ENCODE results near the gene SLC30A9. TPM values are rescaled to one million over a fixed set of nuclear protein-coding genes. Genes with fewer than 3 reads are reported as not detected.

SLC30A9 gene
- polyA plus RNA-seq, 6 donors from 2014 or later = 35.3 to 48.6 (median 41.5) TPM

GRCh38 chr4:42048394-42048793 is 58.1 kb downstream of the SLC30A9 start:
- peaks cover 0 to 9% (median 0%) of the 10 kb centered on the region in 3 donors for H3K4me1 Mint-ChIP-seq
- H3K27ac Mint-ChIP-seq = peak overlapping the region in 1 of 6 donors; percentile 48
- peaks cover 26 to 35% of the 10 kb centered on the region in 2 donors for H3K36me3 Mint-ChIP-seq
- H3K4me3 Mint-ChIP-seq = no peak overlapping the region
- H3K27me3 Mint-ChIP-seq = no peaks in the 10 kb centered on the region
- ATAC-seq (ENCODE audit: low read depth in 2 of 2) (no peak), DNase-seq (no peak)
- H3K9me3 Mint-ChIP-seq = peaks cover 0 to 7% (median 2%) of the 10 kb centered on the region in 7 donors

GRCh38 chr4:42050516-42051249 is 60.4 kb downstream of the SLC30A9 start:
- H3K9me3 Mint-ChIP-seq = peaks cover 0 to 3% (median 0%) of the 10 kb centered on the region in 7 donors
- peaks cover 10 to 34% of the 10 kb centered on the region in 2 donors for H3K36me3 Mint-ChIP-seq
- H3K4me1 Mint-ChIP-seq = no peaks in the 10 kb centered on the region
- H3K27ac Mint-ChIP-seq = peak overlapping the region in 3 of 6 donors; percentile 4 to 41 (median 28)
- no peak overlapping the region for H3K4me3 Mint-ChIP-seq
- no peak for ATAC-seq (ENCODE audit: low read depth in 2 of 2)
- DNase-seq = no peak
- H3K27me3 Mint-ChIP-seq = no peaks in the 10 kb centered on the region

DNA sequence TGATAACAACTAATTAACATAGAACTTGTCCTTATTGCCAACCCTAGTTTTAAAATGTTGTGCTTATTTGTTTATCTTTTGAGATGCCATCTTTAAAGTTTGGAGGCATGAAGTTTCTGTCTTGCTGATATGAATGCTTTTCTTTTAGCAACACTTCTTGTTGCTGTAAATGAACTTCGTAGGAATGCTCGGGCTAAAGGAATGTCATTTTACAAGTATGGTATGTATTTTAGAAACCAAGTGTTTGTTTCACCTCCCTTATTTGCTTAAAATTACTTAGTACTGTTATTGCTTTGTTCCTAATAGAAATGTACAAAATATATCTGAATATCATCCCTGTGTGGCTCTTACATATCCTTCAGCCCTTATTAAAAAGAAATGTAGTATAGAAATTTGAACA is 76.1 kb downstream of the SLC30A9 start:
- Mint-ChIP-seq H3K4me3 (no peak overlapping the region), H3K9me3 (no peaks in the 10 kb centered on the region), H3K27me3 (no peaks in the 10 kb centered on the region), H3K27ac (peak overlapping the region in 1 of 6 donors; percentile 9), H3K36me3 (peaks cover 5 to 8% of the 10 kb centered on the region in 2 donors), H3K4me1 (no peaks in the 10 kb centered on the region)
- DNase-seq (no peak), ATAC-seq (ENCODE audit: low read depth in 2 of 2) (no peak)

DNA sequence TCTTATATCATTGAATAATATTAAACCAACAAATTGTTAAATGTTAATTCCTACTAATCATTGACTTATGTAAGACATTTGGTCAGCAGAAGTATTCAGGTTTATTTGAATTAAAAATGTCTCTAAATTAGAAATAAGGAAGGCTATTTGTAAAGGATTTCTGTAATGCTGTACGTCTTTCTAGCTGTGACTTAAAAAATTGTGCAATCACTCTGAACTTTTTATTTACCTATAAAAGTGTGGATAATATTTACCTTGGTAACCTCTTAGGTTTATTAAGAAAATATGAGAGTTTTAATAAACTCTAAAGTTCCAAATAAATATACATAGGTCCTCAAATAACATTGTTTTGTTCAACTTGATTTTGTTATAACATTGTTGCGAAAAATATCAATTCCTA is 76.9 kb downstream of the SLC30A9 start:
- Mint-ChIP-seq H3K36me3 (peaks cover 5 to 14% of the 10 kb centered on the region in 2 donors), H3K27ac (no peak overlapping the region), H3K27me3 (no peaks in the 10 kb centered on the region), H3K4me3 (no peak overlapping the region), H3K4me1 (no peaks in the 10 kb centered on the region), H3K9me3 (no peaks in the 10 kb centered on the region)
- DNase-seq (no peak), ATAC-seq (ENCODE audit: low read depth in 2 of 2) (no peak)

GRCh38 chr4:42070463-42070862 is 80.1 kb downstream of the SLC30A9 start:
- Mint-ChIP-seq H3K4me1 (no peaks in the 10 kb centered on the region), H3K36me3 (peaks cover 0 to 6% of the 10 kb centered on the region in 2 donors)

DNA sequence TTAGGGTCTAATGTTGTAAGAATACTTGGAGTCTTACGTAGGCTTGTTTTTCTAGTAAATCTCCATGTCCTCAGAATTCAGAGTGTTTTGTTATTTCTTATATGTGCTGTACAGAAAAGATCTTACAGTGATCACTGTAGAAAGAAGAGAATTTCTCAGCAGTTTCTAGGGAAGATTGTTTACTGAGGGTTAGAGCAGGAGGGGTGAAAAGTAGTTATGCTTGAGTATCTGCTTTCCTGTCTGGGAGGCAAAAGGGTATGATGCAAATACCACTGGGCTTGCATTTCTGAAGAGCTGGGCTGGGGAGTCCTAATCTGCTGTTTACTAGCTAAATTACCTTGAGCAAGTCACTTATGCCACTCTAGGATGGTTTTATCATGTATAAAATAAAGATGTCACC is 84.0 kb downstream of the SLC30A9 start:
- DNase-seq = no peak
- Mint-ChIP-seq H3K27me3 (no peaks in the 10 kb centered on the region), H3K4me3 (no peak overlapping the region), H3K36me3 (peaks cover 0 to 11% of the 10 kb centered on the region in 2 donors), H3K4me1 (peaks cover 0 to 9% (median 0%) of the 10 kb centered on the region in 3 donors), H3K9me3 (no peaks in the 10 kb centered on the region), H3K27ac (peak overlapping the region in 2 of 6 donors; percentile 11 to 49)
- no peak for ATAC-seq (ENCODE audit: low read depth in 2 of 2)

More at GRCh38 chr4:42070463-42070862, 80.1 kb downstream of the SLC30A9 start:
- ATAC-seq (ENCODE audit: low read depth in 2 of 2) (no peak), DNase-seq (no peak)
- H3K4me3 Mint-ChIP-seq = no peak overlapping the region
- H3K27ac Mint-ChIP-seq = peak overlapping the region in 1 of 6 donors; percentile 34
- no peaks in the 10 kb centered on the region for H3K27me3 Mint-ChIP-seq
- no peaks in the 10 kb centered on the region for H3K9me3 Mint-ChIP-seq

DNA sequence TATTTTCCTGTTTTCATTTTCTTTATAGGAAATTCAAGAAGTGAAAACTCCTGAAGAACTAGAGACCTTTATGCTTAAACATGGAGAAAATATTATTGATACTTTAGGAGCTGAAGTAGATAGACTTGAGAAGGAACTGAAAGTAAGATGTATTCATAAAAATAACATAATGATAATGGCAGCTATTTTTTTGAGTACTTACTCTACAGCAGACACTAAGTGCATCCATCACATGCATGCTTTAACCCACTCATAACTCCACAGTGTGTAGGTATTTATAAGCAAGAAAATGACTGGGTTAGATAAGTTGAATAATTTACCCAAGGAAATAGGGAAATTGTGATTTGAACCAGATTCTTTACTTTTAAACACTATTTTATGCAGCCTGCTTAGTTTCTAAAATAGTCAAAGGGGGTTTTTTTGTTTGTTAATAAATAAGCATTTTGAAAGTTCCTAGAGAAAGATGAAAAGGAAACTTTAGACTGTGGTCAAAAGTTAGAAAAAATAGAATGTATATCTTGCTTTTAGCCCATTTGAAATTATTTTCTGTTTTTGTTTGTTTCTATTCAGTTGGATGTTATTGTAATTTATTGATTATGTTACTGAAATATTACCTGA is 88.0 kb downstream of the SLC30A9 start:
- H3K27ac Mint-ChIP-seq = peak overlapping the region in 1 of 6 donors; percentile 51
- DNase-seq (no peak), ATAC-seq (ENCODE audit: low read depth in 2 of 2) (no peak)
- H3K4me1 Mint-ChIP-seq = peaks cover 0 to 9% (median 0%) of the 10 kb centered on the region in 3 donors
- no peaks in the 10 kb centered on the region for H3K9me3 Mint-ChIP-seq
- peaks cover 0 to 5% of the 10 kb centered on the region in 2 donors for H3K36me3 Mint-ChIP-seq
- no peaks in the 10 kb centered on the region for H3K27me3 Mint-ChIP-seq
- no peak overlapping the region for H3K4me3 Mint-ChIP-seq

GRCh38 chr4:42080306-42080705 is 90.0 kb downstream of the SLC30A9 start:
- no peaks in the 10 kb centered on the region for H3K9me3 Mint-ChIP-seq
- DNase-seq (no peak), ATAC-seq (ENCODE audit: low read depth in 2 of 2) (no peak)
- H3K4me1 Mint-ChIP-seq = peaks cover 0 to 9% (median 0%) of the 10 kb centered on the region in 3 donors
- H3K36me3 Mint-ChIP-seq = peaks cover 0 to 5% of the 10 kb centered on the region in 2 donors
- H3K4me3 Mint-ChIP-seq = no peak overlapping the region
- no peaks in the 10 kb centered on the region for H3K27me3 Mint-ChIP-seq
- peak overlapping the region in 1 of 6 donors; percentile 41 for H3K27ac Mint-ChIP-seq

DNA sequence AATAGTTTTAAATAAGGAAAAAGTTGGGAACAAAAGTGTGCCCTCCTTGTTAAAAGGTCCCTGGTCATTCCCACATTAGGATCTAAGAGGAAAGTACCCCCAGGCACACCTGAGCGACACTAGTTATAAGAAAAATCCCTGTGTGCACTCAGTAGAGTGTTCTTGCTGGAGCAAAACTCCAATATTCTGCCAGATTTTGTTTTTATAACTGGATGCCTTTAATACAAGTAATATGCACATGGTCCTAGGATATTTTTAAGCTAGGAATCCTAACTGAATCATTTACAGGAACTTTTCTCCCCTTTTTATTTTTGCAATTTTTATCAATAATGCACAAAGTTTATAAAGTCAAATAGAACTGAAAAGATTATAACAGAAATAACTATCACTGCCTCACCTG is 93.5 kb downstream of the SLC30A9 start:
- Mint-ChIP-seq H3K27me3 (no peaks in the 10 kb centered on the region), H3K4me1 (peaks cover 0 to 6% (median 3%) of the 10 kb centered on the region in 3 donors), H3K4me3 (no peak overlapping the region), H3K27ac (peak overlapping the region in 1 of 6 donors; percentile 44), H3K36me3 (peaks cover 0 to 17% of the 10 kb centered on the region in 2 donors), H3K9me3 (no peaks in the 10 kb centered on the region)
- DNase-seq (no peak), ATAC-seq (ENCODE audit: low read depth in 2 of 2) (no peak)

- DNase-seq (no peak), ATAC-seq (ENCODE audit: low read depth in 2 of 2) (no peak)
- H3K27ac Mint-ChIP-seq = peak overlapping the region in 3 of 6 donors; percentile 16 to 35 (median 29)
- H3K36me3 Mint-ChIP-seq = peaks cover 0 to 17% of the 10 kb centered on the region in 2 donors
- H3K4me1 Mint-ChIP-seq = peaks cover 0 to 6% (median 3%) of the 10 kb centered on the region in 3 donors
- H3K9me3 Mint-ChIP-seq = no peaks in the 10 kb centered on the region
- H3K4me3 Mint-ChIP-seq = no peak overlapping the region
- H3K27me3 Mint-ChIP-seq = no peaks in the 10 kb centered on the region
These were observed 98.1 kb downstream of the SLC30A9 start for GRCh38 chr4:42088386-42088785.

GRCh38 chr4:42101446-42101975 is 111.2 kb downstream of the SLC30A9 start:
- peaks cover 0 to 4% (median 0%) of the 10 kb centered on the region in 3 donors for H3K4me1 Mint-ChIP-seq
- no peak for DNase-seq
- H3K4me3 Mint-ChIP-seq = no peak overlapping the region
- H3K27ac Mint-ChIP-seq = no peak overlapping the region
- peaks cover 0 to 5% (median 2%) of the 10 kb centered on the region in 7 donors for H3K9me3 Mint-ChIP-seq
- no peaks in the 10 kb centered on the region for H3K27me3 Mint-ChIP-seq
- ATAC-seq (ENCODE audit: low read depth in 2 of 2) = no peak
- H3K36me3 Mint-ChIP-seq = peaks cover 10 to 11% of the 10 kb centered on the region in 2 donors

- ATAC-seq (ENCODE audit: low read depth in 2 of 2) (no peak), DNase-seq (no peak)
- Mint-ChIP-seq H3K27me3 (no peaks in the 10 kb centered on the region), H3K36me3 (peaks cover 18 to 19% of the 10 kb centered on the region in 2 donors), H3K9me3 (peaks cover 0 to 12% (median 5%) of the 10 kb centered on the region in 7 donors), H3K4me3 (no peak overlapping the region), H3K4me1 (peaks cover 0 to 4% (median 0%) of the 10 kb centered on the region in 3 donors), H3K27ac (peak overlapping the region in 1 of 6 donors; percentile 54)
These were observed 114.2 kb downstream of the SLC30A9 start for GRCh38 chr4:42104521-42104920.

DNA sequence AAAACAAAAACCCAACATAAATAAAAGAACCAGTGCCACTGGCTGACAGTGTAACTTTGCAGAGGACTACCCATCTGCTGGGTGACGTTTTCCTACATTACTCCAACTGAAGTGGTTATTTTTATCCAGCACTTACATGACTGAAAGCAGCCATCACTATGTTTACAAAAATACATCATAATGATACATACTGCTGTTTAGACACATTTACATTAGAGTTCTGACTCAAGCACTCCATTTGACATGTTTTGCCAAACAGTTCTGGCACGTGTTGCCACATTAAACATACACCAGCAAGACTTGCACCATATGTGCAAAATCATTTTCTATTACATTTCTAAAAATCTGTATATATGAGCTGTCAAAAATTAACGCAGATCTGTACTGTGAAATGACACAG is 122.5 kb downstream of the SLC30A9 start:
- Mint-ChIP-seq H3K4me3 (no peak overlapping the region), H3K36me3 (peaks cover 40 to 63% of the 10 kb centered on the region in 2 donors), H3K9me3 (peaks cover 0 to 7% (median 4%) of the 10 kb centered on the region in 7 donors), H3K4me1 (no peaks in the 10 kb centered on the region), H3K27me3 (no peaks in the 10 kb centered on the region), H3K27ac (no peak overlapping the region)
- ATAC-seq (ENCODE audit: low read depth in 2 of 2) = no peak
- no peak for DNase-seq

All from naive B cell (primary cell).